H9 (cell line): ENCODE measurements around the gene MLKL. TPM values are rescaled to one million over a fixed set of nuclear protein-coding genes. Genes with fewer than 3 reads are reported as not detected.

ENCODE experiments used
- DNase-seq: peaks from one replicate; pipeline ENCODE4 v3.0.0-alpha.2; 2017
- H2AFZ ChIP-seq: one replicate; pipeline ENCODE4 v1.6.1; 2013; ENCODE audit warnings: mild to moderate bottlenecking, low read length, control low read depth, moderate library complexity
- H2AK5ac ChIP-seq: 2 replicates; pipeline ENCODE4 v1.6.1; 2013; ENCODE audit warnings: low read length, control low read depth, mixed read lengths; ENCODE audit not compliant: insufficient read length
- H2BK120ac ChIP-seq: one replicate; pipeline ENCODE4 v1.6.1; 2013; ENCODE audit warnings: low read depth, mild to moderate bottlenecking, low read length, control low read depth, inconsistent platforms; ENCODE audit not compliant: poor library complexity, severe bottlenecking
- H2BK12ac ChIP-seq: 2 replicates; pipeline ENCODE4 v1.6.1; 2013; ENCODE audit warnings: low read length, control low read depth, mixed read lengths, low read depth; ENCODE audit not compliant: insufficient read length
- H2BK15ac ChIP-seq: 2 replicates; pipeline ENCODE4 v1.6.1; 2013; ENCODE audit warnings: low read depth, low read length, control low read depth
- H2BK20ac ChIP-seq: one replicate; pipeline ENCODE4 v1.6.1; 2013; ENCODE audit warnings: low read depth, mild to moderate bottlenecking, low read length, control low read depth, inconsistent platforms; ENCODE audit not compliant: poor library complexity, severe bottlenecking
- H2BK5ac ChIP-seq: 2 replicates; pipeline ENCODE4 v1.6.1; 2013; ENCODE audit warnings: low read length, control low read depth, mixed read lengths; ENCODE audit not compliant: insufficient read length
- H3K14ac ChIP-seq: 2 replicates; pipeline ENCODE4 v1.6.1; 2013; ENCODE audit warnings: low read length, control low read depth; ENCODE audit not compliant: insufficient read depth
- H3K18ac ChIP-seq: 2 replicates; pipeline ENCODE4 v1.6.1; 2013; ENCODE audit warnings: low read depth, mild to moderate bottlenecking, mixed read lengths, low read length, control low read depth; ENCODE audit not compliant: insufficient read length
- H3K23ac ChIP-seq: 2 replicates; pipeline ENCODE4 v1.6.1; 2013; ENCODE audit warnings: low read length, control low read depth, mixed read lengths, low read depth; ENCODE audit not compliant: insufficient read length
- H3K23me2 ChIP-seq: 2 replicates; pipeline ENCODE4 v1.6.1; 2013; ENCODE audit warnings: low read depth, mild to moderate bottlenecking, mixed read lengths, low read length, control low read depth; ENCODE audit not compliant: insufficient read length, poor library complexity, severe bottlenecking
- H3K27ac ChIP-seq: 2 replicates; pipeline ENCODE4 v1.5.1; 2013; ENCODE audit warnings: low read length, control low read depth, mixed read lengths, low read depth; ENCODE audit not compliant: insufficient read length
- H3K27me3 ChIP-seq: 2 replicates; pipeline ENCODE4 v1.6.1; 2013; ENCODE audit warnings: low read length, control low read depth, inconsistent platforms; ENCODE audit not compliant: insufficient read depth
- H3K4ac ChIP-seq: 2 replicates; pipeline ENCODE4 v1.6.1; 2013; ENCODE audit warnings: low read depth, mild to moderate bottlenecking, control low read depth, inconsistent platforms, low read length, moderate library complexity
- H3K4me1 ChIP-seq: 2 replicates; pipeline ENCODE4 v1.6.1; 2013; ENCODE audit warnings: low read length, control low read depth, inconsistent platforms; ENCODE audit not compliant: insufficient read depth
- H3K4me2 ChIP-seq: 2 replicates; pipeline ENCODE4 v1.6.1; 2013; ENCODE audit warnings: low read length, control low read depth, mixed read lengths; ENCODE audit not compliant: insufficient read length, insufficient read depth
- H3K56ac ChIP-seq: 2 replicates; pipeline ENCODE4 v1.6.1; 2013; ENCODE audit warnings: low read depth, mild to moderate bottlenecking, mixed read lengths, low read length, control low read depth; ENCODE audit not compliant: insufficient read length
- H3K79me1 ChIP-seq: 2 replicates; pipeline ENCODE4 v1.6.1; 2013; ENCODE audit warnings: low read depth, mild to moderate bottlenecking, moderate library complexity, low read length, control low read depth, inconsistent platforms; ENCODE audit not compliant: insufficient read depth, poor library complexity, severe bottlenecking
- H3K79me2 ChIP-seq: 2 replicates; pipeline ENCODE4 v1.6.1; 2013; ENCODE audit warnings: low read length, control low read depth, inconsistent platforms; ENCODE audit not compliant: insufficient read depth
- H3K9ac ChIP-seq: 2 replicates; pipeline ENCODE4 v1.6.1; 2013; ENCODE audit warnings: low read length, control low read depth, mixed read lengths; ENCODE audit not compliant: insufficient read length; ENCODE audit errors: extremely low read depth
- H3K9me3 ChIP-seq: one replicate; pipeline ENCODE4 v1.6.1; 2013; ENCODE audit warnings: low read depth, low read length, inconsistent platforms; ENCODE audit not compliant: control insufficient read depth
- H3T11ph ChIP-seq: one replicate; pipeline ENCODE4 v1.6.1; 2013; ENCODE audit warnings: mild to moderate bottlenecking, low read length, control low read depth, inconsistent platforms
- H4K20me1 ChIP-seq: one replicate; pipeline ENCODE4 v1.6.1; 2013; ENCODE audit not compliant: control insufficient read depth, insufficient read length, insufficient read depth
- H4K5ac ChIP-seq: 2 replicates; pipeline ENCODE4 v1.6.1; 2013; ENCODE audit warnings: low read depth, mild to moderate bottlenecking, mixed read lengths, low read length, control low read depth; ENCODE audit not compliant: insufficient read length
- H4K8ac ChIP-seq: replicated peaks from 2 replicates; pipeline ENCODE4 v1.6.1; 2013; ENCODE audit warnings: low read length, control low read depth, mixed read lengths, low read depth; ENCODE audit not compliant: insufficient read length
- H4K91ac ChIP-seq: 2 replicates; pipeline ENCODE4 v1.6.1; 2013; ENCODE audit warnings: low read depth, mild to moderate bottlenecking, moderate library complexity, mixed read lengths, low read length, control low read depth; ENCODE audit not compliant: insufficient read length
- H3K27ac Mint-ChIP-seq, 3 experiments: 2 replicates in 2 of 3; 3 replicates in 1 of 3; pipeline ENCODE4 v1.8.0; 2020 to 2021; ENCODE audit warnings: mixed read lengths in 3 of 3, mild to moderate bottlenecking in 1 of 3, moderate library complexity in 1 of 3
- H3K27me3 Mint-ChIP-seq: 2 replicates; pipeline ENCODE4 v1.8.0; 2021; ENCODE audit warnings: low read depth, mild to moderate bottlenecking, moderate library complexity, mixed read lengths
- H3K36me3 Mint-ChIP-seq, 3 experiments: 2 replicates in 2 of 3; 3 replicates in 1 of 3; pipeline ENCODE4 v1.8.0; 2020 to 2021; ENCODE audit warnings: low read depth in 3 of 3, mixed read lengths in 3 of 3; ENCODE audit not compliant: insufficient read depth in 1 of 3
- H3K4me1 Mint-ChIP-seq, 2 experiments: 2 replicates each; pipeline ENCODE4 v1.8.0; 2020; ENCODE audit warnings: mixed read lengths in 2 of 2
- H3K4me3 Mint-ChIP-seq, 2 experiments: 2 replicates in 1 of 2; 3 replicates in 1 of 2; pipeline ENCODE4 v1.8.0; 2020 to 2021; ENCODE audit warnings: mild to moderate bottlenecking in 2 of 2, mixed read lengths in 2 of 2, moderate library complexity in 1 of 2
- H3K9me3 Mint-ChIP-seq, 2 experiments: 2 replicates in 1 of 2; 3 replicates in 1 of 2; pipeline ENCODE4 v1.8.0; 2020; ENCODE audit warnings: mild to moderate bottlenecking in 2 of 2, mixed read lengths in 2 of 2, moderate library complexity in 1 of 2
- CTCF ChIP-seq: fragments of 200-600 bp; sonication (generic); conservative IDR thresholded peaks from 3 replicates; pipeline ENCODE4 v1.8.0; 2021; ENCODE audit warnings: antibody characterized with exemption, mild to moderate bottlenecking
- whole genome bisulfite sequencing: extraction: QIAGEN DNeasy Blood & Tissue Kit; methylation state at CpG from one replicate; pipeline ENCODE4 v1.1.7; 2013; ENCODE audit warnings: missing lambda C conversion rate, low lambda C conversion rate, mixed read lengths; ENCODE audit not compliant: insufficient read length; ENCODE audit errors: extremely low coverage; 5-methylcytosine and 5-hydroxymethylcytosine counted together
- total RNA-seq: library from RNA; stranded (reverse); gene quantifications from 2 replicates; pipeline ENCODE4 v1.2.1, GENCODE V29; 2021

Gene MLKL
- total RNA-seq, 1 experiment from 2014 or later, result 0.37 TPM

- no peak for DNase-seq
- Histone ChIP-seq H3K27ac (no peak overlapping the region), H2AK5ac (no peak overlapping the region), H3T11ph (no peak overlapping the region), H3K56ac (no peak overlapping the region), H4K20me1 (no peaks in the 10 kb centered on the region), H3K9me3 (no peaks in the 10 kb centered on the region), H3K23ac (no peak overlapping the region), H2AFZ (no peak overlapping the region), H2BK120ac (no peak overlapping the region), H2BK15ac (no peak overlapping the region), H2BK12ac (no peak overlapping the region), H3K18ac (no peak overlapping the region), H2BK5ac (no peak overlapping the region), H3K4ac (no peak overlapping the region), H2BK20ac (no peak overlapping the region), H4K8ac (no peak overlapping the region), H4K91ac (no peak overlapping the region), H3K14ac (no peak overlapping the region), H4K5ac (no peak overlapping the region), H3K79me2 (no peaks in the 10 kb centered on the region), H3K27me3 (no peaks in the 10 kb centered on the region), H3K23me2 (no peaks in the 10 kb centered on the region), H3K9ac (no peak overlapping the region), H3K4me1 (no peaks in the 10 kb centered on the region; the same call in 1 of the 2 replicates), H3K4me2 (no peak overlapping the region), H3K79me1 (no peaks in the 10 kb centered on the region)
- WGBS, result 100% methylated on average over 1 of the region's 5 CpGs
- no peak for TF ChIP-seq CTCF
- Mint-ChIP-seq H3K27ac (no peak overlapping the region), H3K36me3 (peaks cover 0 to 14% (median 0%) of the 10 kb centered on the region in 3 experiments; a peak in 2 of 7 replicates), H3K9me3 (no peaks in the 10 kb centered on the region; a peak in 1 of 5 replicates), H3K27me3 (no peaks in the 10 kb centered on the region; the same call in none of the 2 replicates), H3K4me3 (no peak overlapping the region), H3K4me1 (peaks cover 5 to 6% of the 10 kb centered on the region in 2 experiments; a peak in 3 of 4 replicates)
Measured at GRCh38 chr16:74720579-74720978, 19.9 kb upstream of the MLKL start.
